Measurements from ENCODE around the gene ZFYVE26.
"Not testable (repeated sequence)": the region's sequence is repeated elsewhere in the genome, so short reads cannot be mapped to it uniquely, and the experiment has no call there.

Gene ZFYVE26

GRCh38 chr14:67746927-67747326, 69.5 kb downstream of the ZFYVE26 start:
- H3K4me3 Mint-ChIP-seq, result no peak overlapping the region
- no peak overlapping the region for H3K27ac Mint-ChIP-seq
- H3K4me1 Mint-ChIP-seq (ENCODE audit: low read depth), result no peaks in the 10 kb centered on the region
- H3K27me3 Mint-ChIP-seq, result no peaks in the 10 kb centered on the region
- H3K36me3 Mint-ChIP-seq, result peaks cover 8% of the 10 kb centered on the region
- H3K9me3 Mint-ChIP-seq (ENCODE audit: low read depth), result no peaks in the 10 kb centered on the region

GRCh38 chr14:67744046-67744445, 72.3 kb downstream of the ZFYVE26 start:
- H3K27me3 Mint-ChIP-seq, result no peaks in the 10 kb centered on the region
- H3K4me3 Mint-ChIP-seq, result no peak overlapping the region
- no peaks in the 10 kb centered on the region for H3K9me3 Mint-ChIP-seq (ENCODE audit: low read depth)
- peaks cover 3% of the 10 kb centered on the region for H3K36me3 Mint-ChIP-seq
- H3K27ac Mint-ChIP-seq, result no peak overlapping the region
- no peaks in the 10 kb centered on the region for H3K4me1 Mint-ChIP-seq (ENCODE audit: low read depth)

- no peaks in the 10 kb centered on the region for H3K27me3 Mint-ChIP-seq
- H3K9me3 Mint-ChIP-seq (ENCODE audit: low read depth), result no peaks in the 10 kb centered on the region
- H3K4me1 Mint-ChIP-seq (ENCODE audit: low read depth), result no peaks in the 10 kb centered on the region
- no peak overlapping the region for H3K27ac Mint-ChIP-seq
- no peak overlapping the region for H3K4me3 Mint-ChIP-seq
- H3K36me3 Mint-ChIP-seq, result no peaks in the 10 kb centered on the region
These were observed 77.5 kb downstream of the ZFYVE26 start for GRCh38 chr14:67738740-67739504.

- no peak overlapping the region for H3K4me3 Mint-ChIP-seq
- no peaks in the 10 kb centered on the region for H3K4me1 Mint-ChIP-seq (ENCODE audit: low read depth)
These were observed 79.6 kb downstream of the ZFYVE26 start for GRCh38 chr14:67736771-67737170.

GRCh38 chr14:67735336-67736147, 80.8 kb downstream of the ZFYVE26 start:
- Mint-ChIP-seq H3K4me1 (ENCODE audit: low read depth) (no peaks in the 10 kb centered on the region), H3K36me3 (no peaks in the 10 kb centered on the region), H3K27ac (no peak overlapping the region), H3K27me3 (no peaks in the 10 kb centered on the region), H3K9me3 (ENCODE audit: low read depth) (no peaks in the 10 kb centered on the region), H3K4me3 (no peak overlapping the region)

More at GRCh38 chr14:67736771-67737170, 79.6 kb downstream of the ZFYVE26 start:
- Mint-ChIP-seq H3K9me3 (ENCODE audit: low read depth) (no peaks in the 10 kb centered on the region), H3K27me3 (no peaks in the 10 kb centered on the region), H3K36me3 (no peaks in the 10 kb centered on the region), H3K27ac (no peak overlapping the region)

GRCh38 chr14:67734675-67735074, 81.7 kb downstream of the ZFYVE26 start:
- H3K27ac Mint-ChIP-seq, result no peak overlapping the region
- no peak overlapping the region for H3K4me3 Mint-ChIP-seq
- H3K36me3 Mint-ChIP-seq, result no peaks in the 10 kb centered on the region
- H3K9me3 Mint-ChIP-seq (ENCODE audit: low read depth), result no peaks in the 10 kb centered on the region
- no peaks in the 10 kb centered on the region for H3K4me1 Mint-ChIP-seq (ENCODE audit: low read depth)
- H3K27me3 Mint-ChIP-seq, result no peaks in the 10 kb centered on the region

GRCh38 chr14:67733616-67734015, 82.8 kb downstream of the ZFYVE26 start:
- Mint-ChIP-seq H3K4me3 (no peak overlapping the region), H3K36me3 (no peaks in the 10 kb centered on the region), H3K27ac (no peak overlapping the region)

GRCh38 chr14:67729072-67729885, 87.1 kb downstream of the ZFYVE26 start:
- no peak overlapping the region for H3K4me3 Mint-ChIP-seq
- H3K27me3 Mint-ChIP-seq, result peaks cover 11% of the 10 kb centered on the region
- peaks cover 6% of the 10 kb centered on the region for H3K36me3 Mint-ChIP-seq
- no peak overlapping the region for H3K27ac Mint-ChIP-seq
- H3K4me1 Mint-ChIP-seq (ENCODE audit: low read depth), result no peaks in the 10 kb centered on the region
- H3K9me3 Mint-ChIP-seq (ENCODE audit: low read depth), result no peaks in the 10 kb centered on the region

More at GRCh38 chr14:67733616-67734015, 82.8 kb downstream of the ZFYVE26 start:
- Mint-ChIP-seq H3K9me3 (ENCODE audit: low read depth) (no peaks in the 10 kb centered on the region), H3K27me3 (no peaks in the 10 kb centered on the region), H3K4me1 (ENCODE audit: low read depth) (no peaks in the 10 kb centered on the region)

GRCh38 chr14:67728258-67728657, 88.1 kb downstream of the ZFYVE26 start:
- H3K27me3 Mint-ChIP-seq, result peaks cover 14% of the 10 kb centered on the region
- H3K4me3 Mint-ChIP-seq, result no peak overlapping the region
- no peak overlapping the region for H3K27ac Mint-ChIP-seq
- peaks cover 6% of the 10 kb centered on the region for H3K36me3 Mint-ChIP-seq
- H3K9me3 Mint-ChIP-seq (ENCODE audit: low read depth), result no peaks in the 10 kb centered on the region
- H3K4me1 Mint-ChIP-seq (ENCODE audit: low read depth), result no peaks in the 10 kb centered on the region

- peaks cover 1% of the 10 kb centered on the region for H3K4me1 Mint-ChIP-seq (ENCODE audit: low read depth)
- H3K9me3 Mint-ChIP-seq (ENCODE audit: low read depth), result no peaks in the 10 kb centered on the region
- peaks cover 19% of the 10 kb centered on the region for H3K27me3 Mint-ChIP-seq
- no peak overlapping the region for H3K27ac Mint-ChIP-seq
- H3K36me3 Mint-ChIP-seq, result peaks cover 6% of the 10 kb centered on the region
- H3K4me3 Mint-ChIP-seq, result no peak overlapping the region
These were observed 89.0 kb downstream of the ZFYVE26 start for GRCh38 chr14:67727361-67727760.

- H3K27ac Mint-ChIP-seq, result no peak overlapping the region
- H3K4me3 Mint-ChIP-seq, result no peak overlapping the region
- H3K27me3 Mint-ChIP-seq, result peaks cover 29% of the 10 kb centered on the region
- no peaks in the 10 kb centered on the region for H3K9me3 Mint-ChIP-seq (ENCODE audit: low read depth)
- H3K4me1 Mint-ChIP-seq (ENCODE audit: low read depth), result peaks cover 1% of the 10 kb centered on the region
- peaks cover 6% of the 10 kb centered on the region for H3K36me3 Mint-ChIP-seq
These were observed 91.2 kb downstream of the ZFYVE26 start for GRCh38 chr14:67725171-67725570.

GRCh38 chr14:67722293-67722692, 94.1 kb downstream of the ZFYVE26 start:
- Mint-ChIP-seq H3K27ac (no peak overlapping the region), H3K4me1 (ENCODE audit: low read depth) (peaks cover 1% of the 10 kb centered on the region), H3K36me3 (peaks cover 6% of the 10 kb centered on the region), H3K27me3 (peaks cover 29% of the 10 kb centered on the region), H3K9me3 (ENCODE audit: low read depth) (no peaks in the 10 kb centered on the region), H3K4me3 (no peak overlapping the region)

- peaks cover 1% of the 10 kb centered on the region for H3K4me1 Mint-ChIP-seq (ENCODE audit: low read depth)
- H3K36me3 Mint-ChIP-seq, result peaks cover 2% of the 10 kb centered on the region
- H3K27ac Mint-ChIP-seq, result no peak overlapping the region
- no peak overlapping the region for H3K4me3 Mint-ChIP-seq
- peaks cover 29% of the 10 kb centered on the region for H3K27me3 Mint-ChIP-seq
- H3K9me3 Mint-ChIP-seq (ENCODE audit: low read depth), result no peaks in the 10 kb centered on the region
These were observed 94.5 kb downstream of the ZFYVE26 start for GRCh38 chr14:67721875-67722274.

- peaks cover 1% of the 10 kb centered on the region for H3K4me1 Mint-ChIP-seq (ENCODE audit: low read depth)
- H3K27ac Mint-ChIP-seq, result no peak overlapping the region
- H3K9me3 Mint-ChIP-seq (ENCODE audit: low read depth), result no peaks in the 10 kb centered on the region
- no peak overlapping the region for H3K4me3 Mint-ChIP-seq
- H3K36me3 Mint-ChIP-seq, result no peaks in the 10 kb centered on the region
- H3K27me3 Mint-ChIP-seq, result peaks cover 22% of the 10 kb centered on the region
These were observed 96.5 kb downstream of the ZFYVE26 start for GRCh38 chr14:67719866-67720265.

- H3K4me1 Mint-ChIP-seq (ENCODE audit: low read depth); H3K4me3 Mint-ChIP-seq; H3K27ac Mint-ChIP-seq; H3K36me3 Mint-ChIP-seq; H3K9me3 Mint-ChIP-seq (ENCODE audit: low read depth): not testable (repeated sequence)
- H3K27me3 Mint-ChIP-seq, result peaks cover 19% of the 10 kb centered on the region
These were observed 97.0 kb downstream of the ZFYVE26 start for GRCh38 chr14:67719385-67719784.

Measured in activated naive CD8-positive, alpha-beta T cell (primary cell).